Right renal pelvis (tissue), 4 donors: ENCODE results near the gene TEX50. TPM values are rescaled to one million over a fixed set of nuclear protein-coding genes. Genes with fewer than 3 reads are reported as not detected.
A peak's percentile ranks its signal among the peaks of the same experiment; 100 is the strongest.
"Not testable (repeated sequence)": the region's sequence is repeated elsewhere in the genome, so short reads cannot be mapped to it uniquely, and the experiment has no call there.

Experiments used
- DNase-seq, 4 donors: peaks; one replicate each; pipeline ENCODE4 v3.0.0-alpha.2; 2013; ENCODE audit warnings: low read depth in 4 of 4, low spot score in 3 of 4, missing footprints in 1 of 4
- polyA plus RNA-seq, 4 donors: library from polyadenylated mRNA; unstranded; fragments of 120-200 nt; gene quantifications; one replicate each; pipeline ENCODE4 v1.2.1, GENCODE V29; 2013; ENCODE audit not compliant: insufficient read length in 4 of 4

The TEX50 gene, protein sequence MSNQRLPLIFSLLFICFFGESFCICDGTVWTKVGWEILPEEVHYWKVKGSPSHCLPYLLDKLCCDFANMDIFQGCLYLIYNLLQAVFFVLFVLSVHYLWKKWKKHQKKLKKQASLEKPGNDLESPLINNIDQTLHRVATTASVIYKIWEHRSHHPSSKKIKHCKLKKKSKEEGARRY
- not detected for polyA plus RNA-seq

DNA sequence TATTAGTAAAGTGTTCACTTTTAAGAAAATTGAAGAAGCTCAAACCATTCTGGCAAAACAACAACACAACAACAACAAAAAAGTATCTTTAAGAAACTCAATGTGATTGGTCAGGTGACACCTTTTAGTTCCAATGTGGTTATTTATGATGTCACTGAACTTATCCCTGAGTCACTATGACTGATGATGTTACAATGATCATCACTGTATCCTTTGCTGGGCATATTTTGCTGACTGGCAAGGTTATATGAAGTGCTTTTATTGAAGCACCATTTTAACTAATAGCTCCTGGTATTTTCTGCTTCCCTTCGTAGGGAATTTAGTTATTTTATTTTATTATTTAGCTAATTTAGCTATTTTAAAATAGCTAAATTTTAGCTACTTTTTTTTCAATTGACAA, at the start of gene TEX50:
Gene TEX50, plus strand, starts transcription at position 223 of the 400 bp plus-strand sequence. CDS start 184 bp downstream, outside the sequence.
- DNase-seq = no peak

DNA sequence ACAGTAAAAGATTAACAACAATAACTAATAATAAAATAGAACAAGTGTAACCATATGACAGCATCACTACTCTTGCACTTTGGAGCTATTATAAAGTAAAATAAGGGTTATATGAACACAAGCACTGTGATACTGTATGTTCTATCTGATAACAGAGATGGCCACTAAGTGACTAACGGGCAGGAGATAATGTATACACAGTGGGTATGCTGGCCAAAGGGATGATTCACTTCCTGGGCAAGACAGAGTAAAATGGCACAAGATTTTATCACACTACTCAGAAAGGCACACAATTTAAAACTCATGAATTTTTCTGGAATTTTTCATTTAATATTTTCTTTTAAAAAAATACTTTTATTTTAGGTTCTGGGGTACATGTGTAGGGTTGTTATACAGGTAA, 44.6 kb upstream of the TEX50 start:
- DNase-seq = no peak

DNA sequence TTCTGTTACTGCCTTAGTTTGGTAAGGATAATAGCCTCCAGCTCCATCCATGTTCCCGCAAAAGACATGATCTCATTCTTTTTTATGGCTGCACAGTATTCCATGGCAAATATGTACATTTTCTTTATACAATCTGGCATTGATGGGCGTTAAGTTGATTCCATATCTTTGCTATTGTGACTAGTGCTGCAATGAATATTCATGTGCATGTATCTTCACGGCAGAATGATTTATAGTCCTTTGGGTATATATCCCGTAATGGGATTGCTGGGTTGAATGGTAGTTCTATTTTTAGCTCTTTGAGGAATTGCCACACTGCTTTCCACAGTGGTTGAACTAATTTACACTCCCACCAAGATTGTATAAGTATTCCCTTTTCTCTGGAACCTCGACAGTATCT, 44.0 kb upstream of the TEX50 start:
- DNase-seq = not testable (repeated sequence)

DNA sequence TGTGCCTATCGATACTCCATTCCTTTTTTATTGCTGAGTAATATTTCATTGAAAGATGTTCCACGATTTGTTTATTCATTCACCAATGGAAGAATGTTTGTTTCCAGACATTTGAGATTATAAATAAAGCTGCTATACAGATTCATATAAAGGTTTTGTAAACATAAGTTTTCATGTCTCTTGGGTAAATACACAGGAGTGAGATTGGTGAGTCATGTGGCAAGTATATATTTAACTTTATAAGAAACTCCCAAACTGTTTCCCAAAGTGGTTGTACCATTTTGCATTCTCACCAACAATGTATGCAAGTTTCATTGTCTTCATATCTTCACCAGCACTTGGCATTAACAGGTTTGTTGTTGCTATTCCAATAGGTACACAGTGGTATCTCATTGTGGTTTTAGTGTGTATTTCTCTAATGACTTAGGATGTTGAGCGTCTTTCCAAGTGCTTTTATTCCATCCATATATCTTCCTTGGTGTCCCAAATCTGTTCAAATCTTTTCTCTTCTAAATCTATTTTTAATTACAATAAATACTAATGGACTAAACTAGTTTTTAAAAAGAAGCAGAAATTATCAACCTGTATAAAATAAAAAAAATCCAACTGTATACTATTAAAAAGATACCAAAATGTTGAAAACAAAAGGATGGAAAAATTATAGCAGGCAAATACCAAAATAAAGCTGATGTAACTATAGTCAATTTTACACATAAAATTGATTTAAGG, 38.9 kb upstream of the TEX50 start:
- DNase-seq = no peak

DNA sequence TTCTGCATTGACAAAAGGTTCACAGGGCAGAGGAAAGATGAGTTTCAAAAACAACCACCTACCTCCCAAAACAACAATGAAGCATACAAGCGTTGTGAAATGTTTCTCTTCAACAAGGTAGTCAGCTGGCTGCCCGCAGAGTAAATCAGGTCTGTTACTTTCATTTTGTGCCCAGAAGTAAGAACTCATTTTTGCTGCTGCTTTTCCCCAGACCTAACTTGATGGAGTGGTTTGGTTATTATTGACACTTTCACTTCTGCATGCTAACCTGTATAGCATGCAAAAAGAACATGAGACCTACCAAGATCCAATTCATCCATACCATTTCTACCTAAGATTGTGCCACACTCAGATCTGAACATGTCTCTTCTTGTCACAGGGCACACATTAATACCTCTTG, 33.5 kb upstream of the TEX50 start:
- no peak for DNase-seq

DNA sequence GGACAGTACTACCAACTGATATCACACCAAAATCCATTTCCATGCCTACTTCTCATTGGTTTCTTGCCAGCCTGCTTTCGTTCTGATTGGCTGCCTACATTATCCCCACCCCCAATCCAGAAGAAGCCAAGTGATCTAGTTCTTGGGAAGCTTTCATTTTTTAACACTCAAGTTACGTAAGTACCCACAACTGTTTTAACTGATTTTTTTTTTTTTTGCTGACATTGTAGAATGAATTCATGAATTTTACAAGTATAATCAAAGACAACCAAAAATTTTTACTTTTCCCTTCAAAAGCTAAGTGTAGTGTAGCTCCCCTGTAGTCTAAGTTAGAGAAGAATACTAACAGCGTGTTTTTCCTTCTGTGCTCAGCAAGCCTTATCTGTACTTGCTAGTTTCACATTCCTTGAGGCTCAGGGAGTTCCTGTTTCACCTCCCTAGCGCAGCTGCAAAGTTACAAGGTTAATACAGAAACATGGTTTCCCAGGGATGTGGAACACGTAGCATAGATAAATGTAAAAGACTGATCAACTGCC, 32.0 kb upstream of the TEX50 start, which contains the start of gene SLC9C2:
Gene SLC9C2, minus strand, starts transcription at position 17 of the 536 bp plus-strand sequence. CDS start 1,296 bp downstream, outside the sequence.
- peak in 1 of 4 donors; percentile 0 for DNase-seq

DNA sequence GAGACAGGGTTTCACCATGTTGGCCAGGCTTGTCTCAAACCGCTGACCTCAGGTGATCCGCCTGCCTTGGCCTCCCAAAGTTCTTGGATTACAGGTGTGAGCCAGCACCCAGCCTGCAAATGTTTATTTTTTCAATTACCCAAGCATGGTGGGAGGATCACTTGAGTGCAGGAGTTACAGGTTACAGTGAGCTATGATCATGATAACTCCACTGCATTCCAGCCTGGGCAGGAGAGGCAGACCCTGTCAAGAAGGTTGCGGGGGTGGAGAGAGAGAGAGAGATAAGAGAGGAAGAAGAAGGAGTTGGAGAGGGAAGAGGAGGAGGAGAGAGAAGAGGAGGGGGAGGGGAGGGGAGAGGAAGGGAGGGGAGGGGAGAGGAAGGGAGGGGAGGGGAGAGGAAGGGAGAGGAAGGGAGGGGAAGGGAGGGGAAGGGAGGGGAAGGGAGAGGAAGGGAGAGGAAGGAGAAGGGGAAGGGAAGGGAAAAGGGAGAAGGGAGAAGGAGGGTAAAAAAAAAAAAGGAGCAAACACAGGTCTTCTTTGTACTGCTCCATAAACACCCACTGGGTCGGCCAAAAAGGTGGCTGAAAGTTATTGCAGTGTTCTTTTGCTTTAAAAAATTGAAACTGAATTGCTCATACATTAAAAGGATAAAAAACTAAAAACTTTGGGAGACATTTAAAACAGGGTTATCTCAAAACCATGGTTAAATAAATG, 26.5 kb upstream of the TEX50 start:
- no peak for DNase-seq

DNA sequence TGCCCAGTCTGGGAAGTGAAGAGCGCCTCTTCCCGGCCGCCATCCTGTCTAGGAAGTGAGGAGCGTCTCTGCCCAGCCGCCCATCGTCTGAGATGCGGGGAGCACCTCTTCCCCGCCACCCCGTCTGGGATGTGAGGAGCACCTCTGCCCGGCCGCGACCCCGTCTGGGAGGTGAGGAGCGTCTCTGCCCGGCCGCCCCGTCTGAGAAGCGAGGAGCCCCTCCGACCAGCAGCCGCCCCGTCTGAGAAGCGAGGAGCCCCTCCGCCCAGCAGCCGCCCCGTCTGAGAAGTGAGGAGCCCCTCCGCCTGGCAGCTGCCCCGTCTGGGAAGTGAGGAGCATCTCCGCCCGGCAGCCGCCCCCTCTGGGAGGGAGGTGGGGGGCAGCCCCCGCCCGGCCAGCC, 22.1 kb upstream of the TEX50 start:
- not testable (repeated sequence) for DNase-seq

DNA sequence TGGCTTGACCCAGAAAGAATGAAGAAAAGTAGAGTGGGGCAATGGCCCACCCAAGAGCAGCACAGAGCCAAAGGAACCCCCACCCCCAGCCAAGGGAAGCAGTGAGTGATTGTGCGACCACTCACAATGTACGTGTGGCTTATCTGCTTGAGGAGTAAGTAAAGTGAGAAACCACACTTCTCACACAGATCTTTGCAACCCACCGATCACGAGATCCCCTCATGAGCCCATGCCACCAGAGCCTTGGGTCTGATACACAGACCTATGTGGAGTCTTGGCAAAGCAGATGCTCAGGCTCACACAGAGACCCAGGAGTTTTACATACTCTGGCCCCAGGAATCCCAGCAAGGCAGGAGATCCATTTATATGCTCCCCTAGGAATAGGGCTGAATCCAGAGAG, 18.3 kb upstream of the TEX50 start:
- DNase-seq = no peak

DNA sequence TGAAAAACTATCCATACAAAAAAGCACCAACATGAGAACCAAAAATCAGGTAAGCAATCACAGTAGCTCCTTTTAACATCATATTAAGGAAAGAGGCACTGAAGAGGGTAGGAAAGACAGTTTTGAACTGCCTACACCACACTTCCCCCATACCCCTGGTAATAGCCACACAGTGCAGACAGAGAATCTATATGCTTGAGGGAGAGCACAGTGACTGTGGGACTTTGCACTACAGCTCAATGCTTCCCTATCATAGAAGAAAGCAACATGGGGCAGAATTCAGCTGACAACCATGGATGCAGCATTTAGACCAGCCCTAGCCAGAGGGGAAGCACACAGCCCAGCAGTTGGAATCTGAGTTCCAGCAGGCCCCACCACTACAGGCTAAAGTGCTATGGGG, 7.9 kb upstream of the TEX50 start:
- DNase-seq = no peak

DNA sequence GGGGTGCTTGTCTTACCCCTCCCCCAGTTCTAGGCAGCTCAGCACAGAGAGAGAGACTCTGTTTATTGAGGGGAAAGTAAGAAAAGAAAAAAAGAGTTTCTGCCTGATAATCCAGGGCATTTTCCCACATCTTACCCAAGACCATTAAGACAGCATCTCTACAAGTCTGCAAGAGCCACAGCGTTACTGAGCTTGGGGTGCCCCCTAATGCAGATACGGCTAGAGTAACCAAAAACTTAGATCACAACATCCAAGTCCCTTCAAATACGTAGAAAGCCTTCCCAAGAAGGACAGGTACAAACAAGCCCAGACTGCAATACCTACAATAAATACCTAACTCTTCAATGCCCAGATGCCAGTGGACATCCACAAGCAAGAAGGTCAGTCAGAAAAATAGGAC, 6.2 kb upstream of the TEX50 start:
- no peak for DNase-seq

DNA sequence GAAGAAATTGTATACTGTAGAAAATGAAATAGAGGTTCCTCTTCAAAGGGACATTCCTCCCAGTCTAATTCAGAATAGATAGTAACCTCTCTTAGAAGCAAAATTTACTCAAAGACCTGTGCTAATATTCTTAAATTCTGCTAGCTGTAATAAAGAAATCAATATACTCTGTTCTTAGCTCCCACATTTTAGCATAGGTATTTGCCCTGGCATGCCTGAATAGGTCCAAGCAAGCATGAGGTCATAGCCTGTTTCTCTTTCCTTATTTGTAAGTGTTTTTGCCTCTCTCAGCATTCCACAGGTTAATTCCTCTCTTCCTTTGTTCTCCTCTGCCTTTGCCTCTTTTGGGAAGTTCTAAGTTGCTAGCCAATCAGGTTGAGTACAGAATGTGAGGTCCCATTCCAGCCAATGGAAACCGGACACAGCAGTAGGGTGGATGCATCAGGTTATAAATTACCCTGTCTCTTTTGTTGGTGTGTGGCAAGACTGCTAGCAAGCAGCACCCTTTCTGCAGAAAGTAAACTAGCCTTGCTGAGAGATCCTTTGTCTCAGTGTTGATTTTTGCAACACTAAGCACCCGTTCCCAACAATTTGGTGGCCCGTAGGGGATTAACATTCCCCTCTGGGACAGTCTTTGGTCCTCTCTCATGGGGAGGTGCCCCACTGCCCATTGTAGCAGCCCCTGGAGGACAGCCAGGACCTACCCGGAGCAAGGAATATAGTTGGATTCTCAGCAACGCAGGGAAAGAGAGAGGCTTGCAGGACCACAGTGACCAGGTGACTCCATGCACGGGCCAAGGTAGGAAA, 2.3 kb downstream of the TEX50 start:
- DNase-seq = not testable (repeated sequence)

DNA sequence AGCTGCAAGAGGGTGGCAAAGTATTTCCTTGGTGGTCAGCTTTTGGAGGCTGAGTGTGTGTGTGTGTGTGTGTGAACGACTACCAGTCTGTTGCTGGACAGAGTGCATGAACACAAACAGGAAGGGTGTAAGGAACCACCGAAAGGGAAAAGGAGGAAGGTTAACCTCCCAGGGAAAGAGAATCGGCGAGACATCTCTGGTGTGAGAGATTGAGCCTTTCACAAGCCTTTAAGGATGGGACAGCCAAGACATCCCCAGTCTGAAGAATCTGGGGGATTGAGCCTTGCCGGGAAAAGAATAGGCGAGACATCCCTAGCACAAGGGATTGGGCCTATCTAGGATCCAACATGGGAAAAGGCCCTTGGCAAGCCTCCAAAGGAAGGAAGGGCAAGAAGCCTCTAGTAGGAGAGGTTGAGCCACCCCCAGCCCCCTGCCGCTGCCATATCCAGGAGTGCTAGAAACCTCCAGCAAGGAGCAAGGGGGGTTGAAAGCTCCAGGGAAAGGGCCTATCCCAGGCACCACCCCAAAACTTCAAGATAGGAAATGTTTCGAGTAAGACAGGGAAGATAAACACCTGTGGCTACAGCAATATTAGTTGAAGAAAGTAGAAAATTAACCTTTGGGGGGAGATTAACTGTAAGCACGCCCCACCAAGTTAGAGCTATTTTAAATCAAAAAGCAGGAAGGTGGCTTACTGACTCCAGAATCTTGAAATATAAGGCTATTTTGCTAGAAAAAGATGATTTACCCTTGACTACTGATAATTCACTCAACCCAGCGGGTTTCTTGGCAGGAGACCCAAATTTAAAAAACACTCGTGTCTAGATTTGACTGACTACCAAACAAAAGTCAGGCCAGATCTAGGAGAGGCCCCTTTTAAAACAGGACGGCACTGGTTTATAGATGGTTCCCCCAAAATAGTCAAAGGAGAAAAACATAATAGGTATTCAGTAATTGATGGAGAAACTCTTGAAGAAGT, 3.2 kb downstream of the TEX50 start:
- no peak for DNase-seq

DNA sequence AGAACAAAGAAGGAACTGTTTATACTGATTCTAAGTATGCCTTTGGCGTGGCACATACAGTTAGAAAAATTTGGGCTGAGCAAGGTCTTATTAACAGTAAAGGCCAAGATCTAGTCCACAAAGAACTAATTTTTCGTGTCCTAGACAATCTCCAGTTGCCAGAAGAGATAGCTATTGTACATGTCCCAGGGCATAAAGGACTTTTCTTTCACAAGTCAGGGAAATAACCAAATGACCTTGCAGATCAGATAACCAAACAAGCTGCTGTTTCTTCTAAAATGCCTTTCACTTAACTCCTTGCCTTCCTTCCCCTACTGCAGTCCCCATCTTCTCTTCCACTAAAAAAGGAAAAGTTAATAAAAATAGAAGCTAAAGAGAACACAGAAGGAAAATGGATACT, 4.0 kb downstream of the TEX50 start:
- no peak for DNase-seq

DNA sequence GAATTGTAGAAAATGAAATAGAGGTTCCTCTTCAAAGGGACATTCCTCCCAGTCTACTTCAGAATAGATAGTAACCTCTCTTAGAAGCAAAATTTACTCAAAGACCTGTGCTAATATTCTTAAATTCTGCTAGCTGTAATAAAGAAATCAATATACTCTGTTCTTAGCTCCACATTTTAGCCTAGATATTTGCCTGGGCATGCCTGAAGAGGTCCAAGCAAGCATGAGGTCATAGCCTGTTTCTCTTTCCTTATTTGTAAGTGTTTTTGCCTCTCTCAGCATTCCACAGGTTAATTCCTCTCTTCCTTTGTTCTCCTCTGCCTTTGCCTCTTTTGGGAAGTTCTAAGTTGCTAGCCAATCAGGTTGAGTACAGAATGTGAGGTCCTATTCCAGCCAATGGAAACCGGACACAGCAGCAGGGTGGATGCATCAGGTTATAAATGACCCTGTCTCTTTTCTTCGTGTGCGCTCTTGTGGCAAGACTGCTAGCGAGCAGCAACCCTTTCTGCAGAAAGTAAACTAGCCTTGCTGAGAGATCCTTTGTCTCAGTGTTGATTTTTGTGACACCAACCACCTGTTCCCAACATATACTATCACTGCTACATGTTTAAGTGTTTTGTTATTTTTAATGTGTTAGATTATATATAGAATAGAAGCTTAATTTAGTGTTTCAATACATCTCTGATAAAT, 7.5 kb downstream of the TEX50 start:
- DNase-seq = not testable (repeated sequence)

DNA sequence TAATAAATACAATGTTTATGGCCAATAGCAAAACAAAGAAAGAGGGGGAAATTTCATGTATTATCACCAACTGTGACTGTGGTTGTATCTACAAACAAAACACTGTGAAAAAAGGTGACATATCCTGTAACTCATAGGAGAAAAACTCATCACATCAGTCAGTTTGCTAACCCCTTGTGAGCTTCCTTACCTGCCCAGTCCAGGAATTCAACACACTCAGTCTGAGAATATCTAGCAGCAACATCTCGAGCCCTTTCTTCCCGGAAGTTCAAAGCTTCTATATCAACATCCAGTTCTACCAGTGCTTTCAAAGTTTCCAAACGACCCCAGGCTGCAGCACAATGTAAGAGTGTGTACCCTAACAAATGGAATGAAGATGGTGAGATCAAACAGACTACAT, 11.5 kb downstream of the TEX50 start:
- no peak for DNase-seq

DNA sequence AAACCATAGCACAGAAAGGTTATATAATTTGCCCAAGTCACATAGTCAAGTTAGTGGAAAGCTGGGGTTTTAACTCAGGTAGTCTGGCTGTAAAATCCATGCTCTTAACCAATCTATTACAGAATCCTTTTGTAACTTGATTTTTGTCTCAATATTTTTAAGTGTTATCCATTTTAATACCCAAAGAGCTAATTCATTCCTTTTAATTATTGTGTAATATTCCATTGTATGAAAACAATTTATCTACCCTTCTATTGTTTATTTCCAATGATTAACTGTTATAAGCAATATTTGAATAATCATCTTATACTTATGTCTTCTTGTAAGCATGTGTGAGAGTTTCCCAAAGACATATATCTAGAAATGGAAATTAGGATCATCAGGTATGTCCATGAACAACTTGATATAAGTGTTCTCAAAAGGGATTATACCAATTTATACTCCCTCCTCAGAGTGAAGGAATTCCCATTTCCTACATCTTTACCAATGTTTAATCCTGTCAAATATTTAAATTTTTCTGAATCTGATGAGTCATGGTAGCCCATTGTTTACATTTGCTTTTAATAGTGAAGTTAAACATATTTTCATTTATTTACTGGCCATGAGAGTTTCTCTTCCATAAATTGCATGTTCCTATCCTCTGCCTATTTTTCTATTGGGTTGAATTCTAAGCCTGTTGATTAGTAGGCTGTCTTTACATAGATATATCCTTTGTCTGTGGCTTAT, 13.9 kb downstream of the TEX50 start:
- DNase-seq = no peak

DNA sequence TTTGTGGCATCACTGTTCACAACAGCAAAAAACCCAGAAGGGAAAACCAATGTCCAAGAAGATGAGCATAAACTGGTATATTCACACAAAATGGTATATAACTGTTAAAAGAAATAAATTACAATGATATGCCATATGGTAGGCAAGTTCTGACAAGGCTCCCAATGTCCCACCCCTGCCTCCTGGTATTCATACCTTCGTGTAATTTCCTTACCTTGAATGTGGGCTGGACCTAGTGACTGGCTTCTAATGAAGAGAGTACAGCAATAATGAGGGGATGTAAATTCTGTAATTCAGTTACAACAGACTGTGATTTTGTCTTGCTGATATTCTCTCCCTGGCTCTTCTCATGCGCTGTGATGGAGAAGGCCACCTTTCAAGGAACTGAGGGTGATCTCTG, 25.2 kb downstream of the TEX50 start:
- no peak for DNase-seq
